Epithelial cell of esophagus (primary cell): ENCODE measurements around the gene GPR171.

Experiments used
- DNase-seq: peaks from one replicate; pipeline ENCODE4 v3.0.0; 2010; ENCODE audit warnings: low read depth
- H3K4me3 ChIP-seq: 2 replicates; pipeline ENCODE4 v1.5.1; 2011; ENCODE audit warnings: mild to moderate bottlenecking, low read length, control low read depth
- TF ChIP-seq, protein P1 (sequence below): IDR thresholded peaks from 2 replicates; pipeline ENCODE4 v1.5.1; 2011; ENCODE audit warnings: low read depth, mild to moderate bottlenecking, low read length, control low read depth, inconsistent platforms; ENCODE audit not compliant: insufficient read depth; ENCODE audit errors: missing control alignments

Gene GPR171

DNA sequence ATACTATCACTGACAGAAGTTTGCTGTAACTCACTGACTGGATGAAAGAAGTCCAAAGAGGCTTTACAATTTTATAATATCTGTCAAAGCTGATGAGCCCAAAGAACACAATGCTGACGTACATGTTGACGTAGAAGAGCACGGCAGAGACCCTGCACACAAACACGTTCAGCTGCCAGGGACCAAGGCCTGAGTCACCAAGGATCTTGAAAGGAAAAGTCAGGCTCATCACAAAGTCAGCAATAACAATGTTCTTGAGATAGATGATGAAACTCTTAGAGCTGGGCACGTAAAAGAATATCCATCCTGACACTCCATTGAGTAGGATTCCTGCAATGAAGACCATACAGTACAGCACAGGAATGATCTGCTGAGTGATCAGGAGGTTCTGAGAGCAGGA lies 10.9 kb upstream of the GPR171 start:
- TF ChIP-seq, protein P1, sequence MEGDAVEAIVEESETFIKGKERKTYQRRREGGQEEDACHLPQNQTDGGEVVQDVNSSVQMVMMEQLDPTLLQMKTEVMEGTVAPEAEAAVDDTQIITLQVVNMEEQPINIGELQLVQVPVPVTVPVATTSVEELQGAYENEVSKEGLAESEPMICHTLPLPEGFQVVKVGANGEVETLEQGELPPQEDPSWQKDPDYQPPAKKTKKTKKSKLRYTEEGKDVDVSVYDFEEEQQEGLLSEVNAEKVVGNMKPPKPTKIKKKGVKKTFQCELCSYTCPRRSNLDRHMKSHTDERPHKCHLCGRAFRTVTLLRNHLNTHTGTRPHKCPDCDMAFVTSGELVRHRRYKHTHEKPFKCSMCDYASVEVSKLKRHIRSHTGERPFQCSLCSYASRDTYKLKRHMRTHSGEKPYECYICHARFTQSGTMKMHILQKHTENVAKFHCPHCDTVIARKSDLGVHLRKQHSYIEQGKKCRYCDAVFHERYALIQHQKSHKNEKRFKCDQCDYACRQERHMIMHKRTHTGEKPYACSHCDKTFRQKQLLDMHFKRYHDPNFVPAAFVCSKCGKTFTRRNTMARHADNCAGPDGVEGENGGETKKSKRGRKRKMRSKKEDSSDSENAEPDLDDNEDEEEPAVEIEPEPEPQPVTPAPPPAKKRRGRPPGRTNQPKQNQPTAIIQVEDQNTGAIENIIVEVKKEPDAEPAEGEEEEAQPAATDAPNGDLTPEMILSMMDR = no peak
- H3K4me3 ChIP-seq = no peak overlapping the region
- DNase-seq = no peak

DNA sequence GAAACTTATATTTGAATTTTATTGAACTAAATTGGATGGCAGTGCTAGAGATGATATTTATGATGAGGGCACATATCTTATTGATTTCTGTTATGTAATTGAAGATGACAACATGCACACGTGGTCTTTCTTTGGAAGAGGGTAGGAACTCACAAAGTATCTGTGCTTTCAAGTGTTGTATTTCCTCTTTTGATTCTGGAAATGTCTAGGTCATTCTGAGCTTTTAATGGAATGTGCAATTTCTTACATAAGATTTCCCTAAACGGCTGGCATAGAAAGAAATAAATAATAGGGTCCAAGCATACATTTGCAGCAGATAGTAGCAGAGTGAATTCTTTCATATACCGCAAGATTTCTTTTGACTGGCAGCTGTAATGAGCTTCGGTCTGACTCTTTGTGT lies 10.1 kb upstream of the GPR171 start:
- DNase-seq = no peak
- H3K4me3 ChIP-seq = no peak overlapping the region
- TF ChIP-seq, protein P1 = no peak

DNA sequence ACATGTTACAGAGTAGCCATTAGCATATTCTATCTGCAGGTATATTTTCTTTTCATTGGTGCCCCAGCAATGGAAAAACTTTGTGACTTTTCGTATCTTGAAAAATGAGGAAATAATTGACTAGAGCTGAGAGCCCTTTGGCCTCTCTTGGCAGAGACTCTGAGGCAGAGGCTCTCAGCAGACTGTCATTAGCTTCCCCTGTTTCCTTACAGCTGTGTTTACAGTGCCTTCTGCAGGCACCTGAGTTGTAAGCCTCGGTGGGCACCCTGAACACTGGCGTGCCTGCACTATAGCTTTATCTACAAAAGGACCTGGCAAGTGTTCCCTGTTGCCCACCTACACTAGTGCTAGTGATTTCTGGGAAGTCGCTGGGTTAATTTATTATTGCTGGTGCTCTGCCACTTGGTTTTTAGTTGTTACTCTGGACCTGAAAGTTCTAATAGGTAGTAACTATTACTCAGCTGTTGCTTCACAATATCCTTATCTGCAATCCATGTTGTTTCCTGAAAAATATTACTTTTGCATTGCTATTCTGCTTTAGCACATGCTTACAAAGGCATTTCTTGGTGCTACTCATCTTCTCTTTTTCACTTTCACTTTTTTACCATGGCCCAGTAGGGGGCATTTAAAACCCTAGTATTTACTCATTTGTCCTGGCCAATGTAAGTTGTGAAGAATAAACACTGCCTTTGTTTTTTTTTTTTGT lies 7.8 kb upstream of the GPR171 start:
- TF ChIP-seq, protein P1 = no peak
- DNase-seq = no peak
- no peak overlapping the region for H3K4me3 ChIP-seq

DNA sequence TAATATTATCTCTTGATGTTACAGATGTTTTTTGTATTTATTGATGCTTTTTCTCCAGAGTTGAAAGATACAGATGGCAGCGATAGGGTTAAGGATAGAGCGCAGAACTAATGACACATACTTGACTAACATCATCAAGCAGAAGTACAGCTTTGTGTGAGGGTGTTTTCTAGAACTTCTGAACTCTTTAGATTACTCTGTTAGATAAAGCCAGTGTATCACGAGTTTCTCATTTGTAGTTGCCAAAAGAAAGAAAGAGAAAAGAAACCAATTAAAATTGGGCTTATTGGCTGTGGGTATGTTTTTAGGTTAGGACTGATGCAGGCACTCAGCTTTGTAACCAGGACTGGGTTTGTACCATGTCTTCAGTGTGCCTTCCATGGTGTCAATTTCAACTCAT lies 6.6 kb upstream of the GPR171 start:
- no peak overlapping the region for H3K4me3 ChIP-seq
- no peak for DNase-seq
- TF ChIP-seq, protein P1 = no peak

DNA sequence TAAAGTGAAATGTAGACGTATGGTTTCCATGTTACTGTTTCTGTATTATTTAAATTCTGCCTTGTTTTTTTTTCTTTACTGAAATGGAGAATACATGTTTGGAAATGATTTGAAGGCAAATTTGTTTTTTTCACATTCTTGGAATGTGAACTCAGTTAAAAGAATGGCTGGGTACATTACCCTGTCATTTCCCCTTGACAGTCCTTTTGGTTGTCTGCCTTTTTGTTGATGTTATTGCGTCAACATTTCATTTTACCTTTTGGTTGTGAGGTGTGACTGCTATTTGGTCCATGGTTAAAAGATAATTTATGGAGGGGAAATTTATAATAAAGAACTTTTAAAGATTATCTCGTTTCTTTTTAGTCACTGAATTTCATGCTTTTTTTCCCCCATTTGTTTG lies 3.2 kb upstream of the GPR171 start:
- TF ChIP-seq, protein P1 = no peak
- DNase-seq = no peak

DNA sequence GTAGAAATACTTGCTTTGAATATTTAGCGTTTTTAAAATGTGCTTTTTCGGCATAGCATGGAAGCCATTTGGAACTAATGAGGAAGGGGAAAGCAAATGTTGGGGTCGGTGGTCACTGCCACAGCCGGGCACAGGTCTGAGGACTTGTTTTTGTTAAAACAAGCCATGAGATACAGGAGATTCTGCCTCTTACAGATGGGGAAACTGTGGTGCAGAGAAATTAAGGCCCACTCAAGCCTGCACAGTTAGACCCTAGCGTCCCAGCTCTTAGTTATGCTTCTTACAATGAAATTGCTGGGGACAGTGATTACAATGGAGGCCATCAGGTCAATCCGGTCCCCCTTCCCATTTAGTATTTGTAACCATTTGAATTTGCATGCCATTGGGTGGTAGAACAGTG lies 2.5 kb upstream of the GPR171 start:
- TF ChIP-seq, protein P1 = no peak
- no peak overlapping the region for H3K4me3 ChIP-seq
- DNase-seq = no peak

More for the DNA sequence above, 3.2 kb upstream of the GPR171 start:
- H3K4me3 ChIP-seq = no peak overlapping the region
